KOPT-K1 (cell line): ENCODE data around the gene CYB561D1.

Experiments
- H3K27ac ChIP-seq: fragments of 200-600 bp; sonication (generic); 2 replicates; pipeline ENCODE4 v1.5.1; 2016; ENCODE audit warnings: antibody characterized with exemption, mild to moderate bottlenecking, low read depth, low read length; ENCODE audit not compliant: poor library complexity, severe bottlenecking
- H3K36me3 ChIP-seq: fragments of 200-600 bp; sonication (generic); 2 replicates; pipeline ENCODE4 v1.5.1; 2017; ENCODE audit warnings: antibody characterized with exemption, mild to moderate bottlenecking, low read length, moderate library complexity; ENCODE audit not compliant: insufficient read depth
- H3K9me3 ChIP-seq: fragments of 200-600 bp; sonication (generic); 2 replicates; pipeline ENCODE4 v1.5.1; 2017; ENCODE audit warnings: antibody characterized with exemption, low read length, mild to moderate bottlenecking; ENCODE audit not compliant: insufficient read depth, poor library complexity, severe bottlenecking

Gene CYB561D1

GRCh38 chr1:109541102-109541501 is 47.2 kb downstream of the CYB561D1 start:
- H3K9me3 ChIP-seq: no peaks in the 10 kb centered on the region
- H3K27ac ChIP-seq: no peak overlapping the region
- H3K36me3 ChIP-seq: no peaks in the 10 kb centered on the region

GRCh38 chr1:109542657-109543056 is 48.8 kb downstream of the CYB561D1 start:
- Histone ChIP-seq H3K36me3 (no peaks in the 10 kb centered on the region), H3K27ac (no peak overlapping the region), H3K9me3 (no peaks in the 10 kb centered on the region)

GRCh38 chr1:109543283-109543987 is 49.5 kb downstream of the CYB561D1 start:
- H3K36me3 ChIP-seq: no peaks in the 10 kb centered on the region
- no peak overlapping the region for H3K27ac ChIP-seq
- no peaks in the 10 kb centered on the region for H3K9me3 ChIP-seq

- no peaks in the 10 kb centered on the region for H3K36me3 ChIP-seq
Observed at GRCh38 chr1:109543988-109544735, 50.3 kb downstream of the CYB561D1 start.

GRCh38 chr1:109546311-109547109 is 52.6 kb downstream of the CYB561D1 start:
- H3K36me3 ChIP-seq: no peaks in the 10 kb centered on the region
- H3K9me3 ChIP-seq: no peaks in the 10 kb centered on the region
- peak overlapping the region; percentile 89 for H3K27ac ChIP-seq

More at GRCh38 chr1:109543988-109544735, 50.3 kb downstream of the CYB561D1 start:
- no peak overlapping the region for H3K27ac ChIP-seq
- H3K9me3 ChIP-seq: no peaks in the 10 kb centered on the region

GRCh38 chr1:109547463-109548320 is 53.8 kb downstream of the CYB561D1 start:
- Histone ChIP-seq H3K36me3 (no peaks in the 10 kb centered on the region; the same call in 1 of the 2 replicates), H3K9me3 (no peaks in the 10 kb centered on the region), H3K27ac (peak overlapping the region; percentile 89)

- Histone ChIP-seq H3K27ac (peak within 1 kb of the TSS; percentile 89), H3K36me3 (no peaks in the 10 kb centered on the region; the same call in 1 of the 2 replicates), H3K9me3 (no peaks in the 10 kb centered on the region)
Observed at GRCh38 chr1:109548321-109549267, 54.7 kb downstream of the CYB561D1 start, which contains the start of gene GNAI3. TSS of gene GNAI3 (plus strand) at chr1:109548615. CDS start at chr1:109548721, 106 bp downstream.
